HepG2 (cell line): Measurements from ENCODE around the gene PIK3R4. TPM values are rescaled to one million over a fixed set of nuclear protein-coding genes. Genes with fewer than 3 reads are reported as not detected.

Source experiments
- polyA plus RNA-seq, 8 experiments: library from polyadenylated mRNA; depleted of rRNA in 3 of 8; stranded (reverse) in 7 of 8; unstranded in 1 of 8; fragments of >200 nt; fragmentation: Illumina TruSeq in 4 of 8; extraction: Trizol in 4 of 8; gene quantifications; 2 replicates each; pipeline versions ENCODE4 v1.2.1 to v1.2.3, GENCODE V29; 2011 to 2016; ENCODE audit warnings: low read depth in 4 of 8, missing spikeins in 1 of 8, mixed read lengths in 1 of 8; ENCODE audit not compliant: insufficient read depth in 1 of 8
- total RNA-seq, 5 experiments: library from RNA; depleted of rRNA; stranded (reverse); fragments of >200 nt; fragmentation: Illumina TruSeq; extraction: Trizol; gene quantifications; 2 replicates each; pipeline ENCODE4 v1.2.3, GENCODE V29; 2016; ENCODE audit warnings: low read depth in 1 of 5

The PIK3R4 gene
- total and polyA plus RNA-seq, 2 of the 13 experiments (the other 11 are each of a cell fraction or from before 2014, with no cell fraction given): 22.4 to 26.0 TPM

Other genes with a start within 250 kb of the PIK3R4 start
- not detected in 2 replicates for gene COL6A6, start 229.7 kb downstream of the PIK3R4 start, total RNA-seq (2016; rRNA removed; fragmentation: Illumina TruSeq; extraction: Trizol)
- gene COL6A6, start 229.7 kb downstream of the PIK3R4 start, polyA plus RNA-seq (2011; rRNA removed): not detected in 2 replicates
- 35.4 and 37.6 TPM in 2 replicates for gene ATP2C1, start 147.3 kb upstream of the PIK3R4 start, total RNA-seq (2016; rRNA removed; fragmentation: Illumina TruSeq; extraction: Trizol)
- 29.0 and 32.4 TPM in 2 replicates for gene ATP2C1, start 147.3 kb upstream of the PIK3R4 start, polyA plus RNA-seq (2011; rRNA removed)